HG03460 (cell line): Measurements from ENCODE around the gene CXADR.
"Not testable (repeated sequence)": the region's sequence is repeated elsewhere in the genome, so short reads cannot be mapped to it uniquely, and the experiment has no call there.

Experiments
- ATAC-seq: cut with Tn5 transposase; IDR thresholded peaks from one replicate; pipeline ENCODE4 v1.9.1; 2021; ENCODE audit not compliant: unreplicated experiment

Gene CXADR

DNA sequence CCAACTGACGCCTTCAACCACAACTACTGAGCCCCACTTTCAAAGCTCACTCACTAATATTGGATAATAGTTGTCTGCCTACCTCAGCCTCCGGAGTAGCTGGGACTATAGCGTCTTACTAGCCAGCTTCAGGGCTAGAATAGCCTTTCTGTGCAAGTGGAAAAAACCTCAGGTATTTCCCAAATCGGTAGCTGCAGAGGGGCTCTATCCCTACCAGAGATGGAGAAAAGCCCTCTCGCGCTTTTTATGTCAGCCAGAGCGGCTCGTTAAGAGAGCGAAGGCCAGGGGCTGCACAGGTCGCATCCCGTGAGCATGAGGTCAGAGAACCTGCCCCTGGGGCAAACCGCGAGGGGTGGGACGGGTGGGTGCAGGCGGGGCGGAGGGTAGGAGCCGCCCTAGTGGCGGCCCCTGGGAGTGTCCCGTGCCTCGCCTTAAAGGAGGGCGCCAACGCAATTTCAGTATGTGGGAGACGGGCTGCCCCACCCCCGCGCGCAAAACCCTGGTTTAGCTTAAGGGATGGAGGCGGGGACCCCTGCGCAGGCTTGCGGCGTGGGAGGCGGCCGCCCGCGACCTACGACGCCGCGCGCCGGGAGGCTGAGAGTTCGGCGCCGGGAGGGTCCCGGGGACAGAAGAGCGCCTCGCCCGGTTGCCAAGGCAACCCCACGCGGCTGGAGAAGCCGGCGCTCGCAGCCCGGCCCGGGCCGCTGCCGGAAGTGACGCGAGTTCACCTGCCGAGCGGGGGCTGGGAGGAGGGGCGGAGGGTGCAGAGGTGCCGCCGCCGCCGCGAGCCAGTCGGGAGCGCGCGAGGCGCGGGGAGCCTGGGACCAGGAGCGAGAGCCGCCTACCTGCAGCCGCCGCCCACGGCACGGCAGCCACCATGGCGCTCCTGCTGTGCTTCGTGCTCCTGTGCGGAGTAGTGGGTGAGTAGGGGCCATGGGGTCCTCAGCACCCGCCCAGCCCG lies at the start of gene CXADR:
Gene CXADR (plus strand): TSS at position 791 of the 961 bp plus-strand sequence. CDS start 87 bp downstream, at position 878.
- peak; percentile 89 for ATAC-seq

DNA sequence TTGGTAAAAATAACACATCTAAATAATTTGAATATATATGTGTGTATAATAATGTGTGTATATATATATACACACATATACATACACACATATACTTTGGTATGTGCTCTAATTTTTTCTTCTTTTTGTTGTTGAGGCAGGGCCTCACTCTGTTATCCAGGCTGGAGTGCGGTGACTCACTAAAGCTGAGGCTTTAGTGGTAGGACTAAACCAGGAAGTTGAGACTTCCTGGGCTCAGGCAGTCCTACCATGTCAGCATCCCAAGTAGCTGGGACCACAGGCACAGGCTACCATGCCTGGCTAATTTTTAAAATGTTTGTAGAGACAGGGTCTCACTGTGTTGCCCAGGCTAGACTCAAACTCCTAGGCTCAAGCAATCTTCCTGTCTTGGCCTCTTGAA lies 46.7 kb upstream of the CXADR start:
- no peak for ATAC-seq

GRCh38 chr21:17467392-17467791 lies 45.5 kb upstream of the CXADR start:
- ATAC-seq: no peak

DNA sequence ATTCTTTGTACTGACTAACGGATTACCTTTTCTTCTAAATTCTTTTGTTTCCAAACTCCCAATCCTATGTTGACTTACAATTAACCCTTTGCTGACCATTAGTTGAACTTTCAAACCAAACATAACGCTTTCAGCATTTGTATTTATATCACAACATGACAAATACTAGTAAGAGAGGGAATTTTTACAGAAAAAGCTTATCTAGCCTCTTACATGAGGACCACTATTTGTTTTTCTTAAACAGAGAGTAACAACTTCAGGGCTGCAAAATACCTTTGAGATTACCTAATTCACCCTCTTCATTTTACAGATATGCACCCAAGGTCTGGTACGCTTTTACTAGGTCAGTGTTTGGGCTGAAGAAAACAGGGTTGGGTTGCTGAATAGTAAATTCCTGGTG lies 45.0 kb upstream of the CXADR start:
- ATAC-seq: no peak

DNA sequence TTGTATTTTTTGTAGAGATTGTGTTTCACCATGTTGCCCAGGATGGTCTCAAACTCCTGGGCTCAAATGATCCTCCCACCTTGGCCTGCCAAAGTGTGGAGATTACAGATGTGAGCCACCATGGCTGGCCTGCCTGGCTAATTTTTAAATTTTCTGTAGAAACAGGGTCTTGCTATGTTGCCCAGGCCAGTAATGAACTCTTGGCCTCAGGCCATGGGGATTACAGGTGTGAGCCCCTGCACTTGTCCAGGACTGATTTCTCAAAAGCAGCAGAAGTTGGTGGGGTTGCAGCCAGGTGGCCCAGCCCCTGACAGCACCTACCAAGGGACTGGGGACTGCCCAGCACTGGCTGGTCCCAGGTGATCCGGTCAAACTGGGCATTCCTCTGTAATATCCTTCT lies 44.1 kb upstream of the CXADR start:
- no peak for ATAC-seq

- ATAC-seq: no peak
Measured at GRCh38 chr21:17469727-17470126, 43.1 kb upstream of the CXADR start.

GRCh38 chr21:17472182-17472581 lies 40.7 kb upstream of the CXADR start:
- ATAC-seq: no peak

- ATAC-seq: no peak
Measured at GRCh38 chr21:17472592-17473271, 40.1 kb upstream of the CXADR start.

DNA sequence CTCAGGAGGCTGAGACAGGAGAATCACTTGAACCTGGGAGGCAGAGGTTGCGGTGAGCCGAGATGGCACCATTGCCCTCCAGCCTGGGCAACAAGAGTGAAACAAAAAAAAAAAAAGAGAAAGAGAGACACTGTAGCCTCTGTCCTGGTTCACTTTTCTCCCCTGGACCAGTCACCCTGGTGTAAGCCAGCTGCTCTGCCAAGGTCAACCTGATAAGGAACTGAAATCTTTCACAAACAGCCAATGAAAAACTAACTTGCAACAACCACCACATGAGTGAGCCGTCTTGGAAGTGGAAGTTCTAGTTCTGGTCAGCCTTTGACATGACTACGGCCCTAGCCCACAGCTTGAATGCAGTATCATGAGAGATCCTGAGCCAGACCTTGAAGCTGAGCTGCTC lies 36.8 kb upstream of the CXADR start:
- ATAC-seq: no peak

DNA sequence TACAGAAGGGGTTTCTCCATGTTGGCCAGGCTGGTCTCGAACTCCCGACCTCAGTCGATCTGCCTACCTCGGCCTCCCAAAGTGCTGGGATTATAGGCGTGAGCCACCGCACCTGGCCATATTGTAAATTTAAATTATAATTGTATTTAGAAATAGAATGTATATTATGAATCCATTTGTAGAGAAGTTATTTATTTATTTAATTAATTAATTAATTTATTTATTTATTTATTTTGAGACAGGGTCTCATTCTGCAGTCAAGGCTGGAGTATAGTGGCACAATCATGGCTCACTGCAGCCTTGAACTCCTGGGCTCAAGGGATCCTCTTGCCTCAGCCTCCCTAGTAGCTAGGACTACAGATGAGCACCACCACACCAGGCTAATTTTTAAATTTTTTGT lies 34.7 kb upstream of the CXADR start:
- ATAC-seq: not testable (repeated sequence)

- no peak for ATAC-seq
Measured at GRCh38 chr21:17479606-17480005, 33.2 kb upstream of the CXADR start.

- ATAC-seq: no peak
Measured at GRCh38 chr21:17482928-17483327, 29.9 kb upstream of the CXADR start.

GRCh38 chr21:17488620-17489019 lies 24.2 kb upstream of the CXADR start:
- ATAC-seq: no peak

DNA sequence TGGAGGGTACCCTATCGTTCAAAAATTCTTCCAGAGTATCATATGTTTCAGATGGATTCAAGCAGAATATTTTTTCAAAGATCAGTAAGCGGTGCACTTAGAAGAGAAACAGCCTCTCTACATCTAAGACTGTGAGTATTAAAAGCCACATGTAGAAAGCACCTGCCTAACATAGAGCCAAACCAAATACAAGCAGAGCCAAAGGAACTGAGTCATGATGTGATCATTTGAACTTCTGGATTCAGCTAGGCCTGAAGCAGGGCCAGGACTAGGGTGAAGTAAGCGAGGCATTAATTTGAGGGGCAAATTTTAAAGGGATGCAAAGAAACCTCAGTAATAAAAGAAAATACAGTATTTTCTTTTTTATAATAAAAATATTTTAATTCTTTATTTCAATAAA lies 23.3 kb upstream of the CXADR start:
- not testable (repeated sequence) for ATAC-seq

- no peak for ATAC-seq
Measured at GRCh38 chr21:17491716-17492414, 21.0 kb upstream of the CXADR start.

- ATAC-seq: no peak
Measured at GRCh38 chr21:17492415-17493168, 20.3 kb upstream of the CXADR start.

DNA sequence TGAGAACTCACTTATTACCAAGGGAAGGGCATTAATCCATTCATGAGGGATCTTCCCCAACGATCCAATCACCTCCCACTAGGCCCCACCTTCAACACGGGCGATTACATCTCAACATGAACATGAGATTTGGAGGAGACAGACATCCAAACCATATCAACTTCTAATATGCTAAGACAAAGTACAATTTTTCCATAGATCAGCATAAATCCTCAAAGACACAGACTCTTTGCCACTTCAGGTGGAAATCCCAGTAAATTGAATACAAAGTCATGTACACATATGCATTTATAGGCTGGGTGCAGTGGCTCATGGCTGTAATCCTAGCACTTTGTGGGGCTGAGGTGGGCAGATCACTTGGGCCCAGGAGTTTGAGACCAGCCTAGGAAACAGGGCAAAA lies 18.8 kb upstream of the CXADR start:
- ATAC-seq: no peak

DNA sequence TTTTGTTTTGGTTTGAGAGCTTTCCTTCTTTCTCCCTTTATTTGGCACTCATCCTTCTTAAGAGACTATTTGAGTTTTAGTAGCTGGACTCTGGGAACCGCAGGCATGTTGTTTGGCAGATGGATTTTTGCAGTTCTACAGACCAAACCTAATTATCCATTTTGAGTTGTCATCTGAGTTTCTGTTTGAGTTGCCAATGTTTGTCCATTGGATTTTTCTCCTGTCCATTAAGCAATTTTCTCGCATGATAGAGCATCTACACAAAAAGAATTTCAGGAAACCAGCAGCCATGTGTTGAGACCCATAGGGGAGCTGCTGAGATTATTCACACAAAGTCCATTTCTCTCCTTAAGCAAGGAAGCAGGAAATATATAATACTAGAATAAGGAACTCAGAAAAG lies 17.2 kb upstream of the CXADR start:
- no peak for ATAC-seq

GRCh38 chr21:17497316-17497715 lies 15.5 kb upstream of the CXADR start:
- ATAC-seq: no peak

- ATAC-seq: no peak
Measured at GRCh38 chr21:17498586-17498985, 14.3 kb upstream of the CXADR start.
